IPS-11a (cell line): ENCODE measurements around the gene UQCC5.

ENCODE experiments used
- H3K4me3 ChIP-seq: one replicate; pipeline ENCODE4 v1.5.1; 2013; ENCODE audit warnings: low read depth, low read length, control low read depth

The UQCC5 gene

DNA sequence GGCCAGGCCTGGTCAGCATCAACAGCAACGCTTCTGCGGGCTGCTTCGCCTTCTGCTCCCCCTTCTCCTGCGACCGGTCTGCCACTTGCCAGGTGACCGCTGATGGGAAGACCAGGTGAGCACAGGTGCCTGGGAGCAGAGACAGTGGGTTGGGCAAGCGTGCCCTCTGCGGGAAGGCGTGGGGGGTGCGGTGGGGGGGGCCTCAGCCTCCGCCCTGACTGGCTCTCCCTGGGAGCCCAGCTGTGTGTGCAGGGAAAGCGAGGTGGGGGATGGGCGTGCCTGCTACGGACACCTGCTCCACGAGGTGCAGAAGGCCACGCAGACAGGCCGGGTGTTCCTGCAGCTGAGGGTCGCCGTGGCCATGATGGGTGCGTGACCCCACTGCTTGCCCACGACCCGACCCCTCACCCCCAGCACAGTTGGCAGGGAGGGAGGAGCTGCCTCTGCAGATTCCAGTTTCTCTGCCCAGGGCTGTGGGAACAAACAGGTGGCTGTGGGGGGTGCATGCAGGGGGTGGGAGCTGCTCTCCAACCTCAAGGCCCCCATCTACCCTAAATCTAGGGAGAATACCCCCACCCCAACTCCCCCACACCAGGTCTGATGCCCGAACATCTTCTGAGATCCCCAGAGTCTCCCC is 32.5 kb upstream of the UQCC5 start:
- H3K4me3 ChIP-seq = no peak overlapping the region

DNA sequence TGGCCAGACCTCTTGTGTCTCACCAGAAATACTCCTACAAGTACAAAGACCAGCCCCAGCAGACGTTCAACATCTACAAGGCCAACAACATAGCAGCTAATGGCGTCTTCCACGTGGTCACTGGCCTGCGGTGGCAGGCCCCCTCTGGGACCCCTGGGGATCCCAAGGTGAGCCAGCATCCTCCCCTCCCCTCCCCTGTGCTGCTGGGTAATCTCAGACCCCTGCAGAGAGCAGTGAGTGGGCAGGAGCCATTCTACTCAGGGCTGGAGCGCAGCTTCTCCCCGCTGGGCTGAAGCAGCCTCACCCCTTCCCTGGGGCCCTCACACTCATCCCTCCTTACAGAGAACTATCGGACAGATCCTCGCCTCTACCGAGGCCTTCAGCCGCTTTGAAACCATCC is 31.4 kb upstream of the UQCC5 start:
- no peak overlapping the region for H3K4me3 ChIP-seq

DNA sequence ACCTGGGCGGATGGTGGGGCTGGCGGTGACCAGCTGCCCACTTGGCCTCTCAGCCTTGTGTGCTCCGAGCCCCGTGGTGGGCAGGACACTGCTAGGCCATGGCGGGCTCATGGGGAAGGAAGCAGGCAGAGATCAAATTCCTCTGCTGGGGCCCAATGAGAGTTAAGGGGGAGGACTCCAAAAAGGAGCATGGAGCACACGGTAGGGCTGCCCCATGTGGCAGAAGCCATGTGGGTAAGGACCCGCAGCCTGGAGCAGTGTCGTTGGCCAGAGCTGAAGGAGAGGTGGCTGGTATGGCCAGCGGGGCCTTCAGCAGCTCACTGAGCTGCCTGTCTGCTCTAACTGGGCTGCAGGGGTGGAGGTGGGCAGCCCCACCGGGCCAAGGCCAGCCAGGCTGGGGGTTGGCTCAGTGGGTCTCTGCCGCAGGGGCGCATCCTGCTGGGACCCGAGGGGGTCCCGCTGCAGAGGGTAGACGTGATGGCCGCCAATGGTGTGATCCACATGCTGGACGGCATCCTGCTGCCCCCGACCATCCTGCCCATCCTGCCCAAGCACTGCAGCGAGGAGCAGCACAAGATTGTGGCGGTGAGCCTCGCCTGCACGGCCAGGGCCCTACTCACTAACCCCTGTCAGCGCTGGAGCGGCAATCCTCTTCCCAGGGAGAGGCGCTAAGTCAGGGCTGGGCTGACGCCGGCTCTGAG is 30.0 kb upstream of the UQCC5 start:
- no peak overlapping the region for H3K4me3 ChIP-seq

DNA sequence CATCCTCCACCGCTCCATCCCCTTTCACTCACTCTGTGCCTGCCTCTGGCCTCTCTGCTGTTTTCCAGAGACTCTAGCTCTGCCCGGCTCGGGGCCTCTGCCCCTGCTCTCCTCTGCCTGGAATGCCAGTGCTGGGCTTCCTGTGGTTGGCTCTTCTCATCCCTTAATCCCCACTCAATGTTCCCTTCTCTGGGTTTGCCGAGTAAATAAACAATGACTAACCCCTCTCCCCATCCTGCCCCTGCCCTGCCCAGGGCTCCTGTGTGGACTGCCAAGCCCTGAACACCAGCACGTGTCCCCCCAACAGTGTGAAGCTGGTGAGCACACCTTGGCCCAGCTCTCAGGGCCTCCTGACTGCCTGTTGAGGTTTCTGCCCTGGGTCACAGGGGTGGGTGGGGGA is 29.0 kb upstream of the UQCC5 start:
- H3K4me3 ChIP-seq = no peak overlapping the region

DNA sequence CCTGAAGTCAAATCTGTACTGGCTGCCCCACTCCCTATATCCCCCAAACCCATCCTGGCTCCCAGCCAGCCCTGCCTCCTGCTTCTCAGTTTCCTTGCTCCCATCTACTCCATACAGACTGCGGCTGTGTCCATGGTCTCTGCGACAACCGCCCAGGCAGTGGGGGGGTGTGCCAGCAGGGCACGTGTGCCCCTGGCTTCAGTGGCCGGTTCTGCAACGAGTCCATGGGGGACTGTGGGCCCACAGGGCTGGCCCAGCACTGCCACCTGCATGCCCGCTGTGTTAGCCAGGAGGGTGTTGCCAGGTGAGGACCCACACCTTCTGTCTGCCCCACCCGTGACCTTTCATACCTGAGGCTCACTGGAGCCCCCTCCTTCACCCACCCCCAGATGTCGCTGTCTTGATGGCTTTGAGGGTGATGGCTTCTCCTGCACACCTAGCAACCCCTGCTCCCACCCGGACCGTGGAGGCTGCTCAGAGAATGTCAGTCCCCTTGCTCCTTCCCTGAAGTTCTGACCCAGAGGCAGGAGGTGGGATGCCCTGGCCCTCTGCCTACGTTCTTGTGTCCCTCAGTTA is 26.6 kb upstream of the UQCC5 start:
- no peak overlapping the region for H3K4me3 ChIP-seq

DNA sequence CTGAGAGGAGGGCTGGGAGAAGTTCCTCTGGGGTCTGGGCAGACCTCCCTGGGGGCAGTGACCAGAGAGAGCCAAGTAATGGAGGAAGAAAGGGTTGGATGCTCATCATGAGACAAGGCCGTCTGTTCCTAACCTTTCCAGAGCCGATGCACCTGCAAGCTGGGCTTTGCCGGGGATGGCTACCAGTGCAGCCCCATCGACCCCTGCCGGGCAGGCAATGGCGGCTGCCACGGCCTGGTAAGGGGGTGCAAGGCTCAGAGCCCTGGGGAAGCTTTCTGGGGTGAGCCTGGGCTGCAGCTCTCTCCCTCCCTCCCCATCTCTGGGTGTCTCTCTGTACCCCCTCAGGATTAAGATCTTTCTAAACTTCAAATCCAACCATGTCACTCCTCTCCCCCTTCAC is 24.9 kb upstream of the UQCC5 start:
- no peak overlapping the region for H3K4me3 ChIP-seq

DNA sequence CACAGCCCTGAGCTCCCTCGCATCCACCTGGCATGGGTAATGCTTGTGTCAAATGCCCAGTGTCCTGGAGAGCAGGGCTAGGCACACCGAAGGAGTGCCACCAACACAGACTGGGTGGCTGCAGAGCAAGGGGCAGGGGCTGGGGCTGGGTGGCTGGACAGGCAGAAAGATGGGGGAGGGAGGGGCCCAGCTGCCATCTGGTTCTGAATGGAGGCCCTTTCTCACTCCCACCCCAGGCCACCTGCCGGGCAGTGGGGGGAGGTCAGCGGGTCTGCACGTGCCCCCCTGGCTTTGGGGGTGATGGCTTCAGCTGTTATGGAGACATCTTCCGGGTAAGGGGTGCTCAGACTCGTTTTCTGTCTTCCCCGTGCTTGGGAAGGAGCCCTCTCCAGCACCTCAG is 24.3 kb upstream of the UQCC5 start:
- H3K4me3 ChIP-seq = no peak overlapping the region

DNA sequence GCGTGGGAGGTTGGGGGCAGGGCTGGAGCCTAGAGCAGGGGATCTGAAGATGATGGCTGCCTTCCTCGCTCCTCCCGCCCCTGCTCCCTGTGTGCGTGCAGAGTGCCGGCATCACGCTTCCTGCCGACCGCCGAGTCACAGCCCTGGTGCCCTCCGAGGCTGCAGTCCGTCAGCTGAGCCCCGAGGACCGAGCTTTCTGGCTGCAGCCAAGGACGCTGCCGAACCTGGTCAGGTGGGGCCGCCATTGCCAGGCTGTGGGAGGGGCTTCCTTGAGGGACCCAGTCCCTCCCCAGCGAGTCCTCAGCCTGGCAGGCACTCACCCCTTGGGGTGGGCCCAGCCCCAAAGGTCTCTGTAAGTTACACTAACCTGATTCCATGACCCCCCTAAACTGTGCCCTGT is 23.7 kb upstream of the UQCC5 start:
- no peak overlapping the region for H3K4me3 ChIP-seq

DNA sequence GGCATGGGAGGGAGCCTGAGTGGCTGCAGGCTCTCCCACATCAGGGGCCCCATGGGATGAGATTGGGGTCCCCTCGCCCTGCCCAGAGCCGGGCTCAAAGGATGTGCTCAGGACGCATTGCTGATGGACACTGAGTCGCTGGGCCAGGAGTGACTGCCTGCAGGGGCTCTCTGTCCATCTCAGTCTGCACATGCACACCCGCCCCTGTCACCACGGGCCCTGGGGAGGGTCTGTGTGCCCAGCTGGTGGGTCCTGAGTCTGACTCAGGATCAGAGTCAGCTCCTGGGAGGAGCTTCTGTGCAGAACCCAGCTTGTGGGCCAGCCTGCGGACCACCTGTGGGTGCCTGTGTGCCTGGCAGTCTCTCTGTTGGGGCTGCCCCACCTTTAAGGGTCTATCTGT is 23.1 kb upstream of the UQCC5 start:
- H3K4me3 ChIP-seq = no peak overlapping the region

DNA sequence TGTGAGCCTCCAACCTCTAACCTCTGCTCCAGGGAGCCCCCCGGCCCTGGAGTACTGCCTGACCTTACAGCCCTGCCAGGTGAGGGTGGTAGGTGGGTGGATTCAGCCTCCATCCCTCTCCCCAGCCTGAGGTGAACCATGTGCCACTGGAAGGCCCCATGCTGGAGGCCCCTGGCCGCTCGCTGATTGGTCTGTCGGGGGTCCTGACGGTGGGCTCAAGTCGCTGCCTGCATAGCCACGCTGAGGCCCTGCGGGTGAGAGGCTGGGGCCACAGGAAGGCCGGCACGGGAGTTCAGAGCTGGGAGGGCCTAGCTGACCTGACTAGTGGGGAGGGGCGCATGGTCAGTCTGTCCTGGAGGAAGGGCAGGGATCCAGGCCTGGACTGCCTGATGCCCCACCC is 21.8 kb upstream of the UQCC5 start:
- H3K4me3 ChIP-seq = no peak overlapping the region

DNA sequence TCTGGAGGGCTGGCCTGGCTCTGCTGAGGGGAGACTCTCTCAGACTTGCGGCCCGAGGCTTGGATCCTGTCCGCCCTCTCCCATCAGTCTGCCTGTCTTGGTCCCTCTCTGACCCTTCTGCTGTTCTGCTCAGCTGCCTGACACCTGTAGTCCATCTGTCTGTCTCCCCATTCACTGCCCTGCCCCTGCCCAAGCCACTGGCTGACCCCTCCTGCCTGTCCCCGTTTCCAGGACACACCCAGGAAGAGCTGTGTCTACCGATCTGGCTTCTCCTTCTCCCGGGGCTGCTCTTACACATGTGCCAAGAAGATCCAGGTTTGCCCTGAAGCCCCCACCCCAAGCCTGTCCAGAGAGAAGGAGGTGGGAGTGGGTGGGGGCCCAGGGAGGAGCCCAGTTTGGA is 21.2 kb upstream of the UQCC5 start:
- no peak overlapping the region for H3K4me3 ChIP-seq

DNA sequence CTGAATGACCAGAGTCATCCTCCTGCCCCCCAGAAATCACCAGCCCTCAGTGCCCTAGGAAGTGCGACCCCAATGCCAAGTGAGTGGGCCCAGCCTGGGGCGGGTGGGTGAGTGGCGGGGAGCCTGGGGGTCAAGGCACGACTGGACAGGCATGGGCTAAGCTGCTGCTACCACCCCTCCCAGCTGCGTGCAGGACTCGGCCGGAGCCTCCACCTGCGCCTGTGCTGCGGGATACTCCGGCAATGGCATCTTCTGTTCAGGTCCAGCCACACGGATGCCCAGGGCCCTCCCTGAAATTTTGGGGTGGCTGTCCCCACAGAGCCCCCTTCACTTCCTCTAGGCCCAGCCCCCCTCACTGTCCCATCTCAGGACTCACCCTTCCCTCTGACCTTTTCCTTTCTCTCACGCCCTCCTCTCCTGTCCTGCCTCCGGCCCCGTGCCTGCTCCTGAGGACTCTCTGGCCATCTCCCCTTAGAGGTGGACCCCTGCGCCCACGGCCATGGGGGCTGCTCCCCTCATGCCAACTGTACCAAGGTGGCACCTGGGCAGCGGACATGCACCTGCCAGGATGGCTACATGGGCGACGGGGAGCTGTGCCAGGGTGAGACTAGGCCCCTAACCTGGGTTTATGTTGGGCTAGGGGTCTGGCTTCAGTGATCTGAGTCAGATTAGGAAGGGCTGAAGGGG is 19.8 kb upstream of the UQCC5 start:
- no peak overlapping the region for H3K4me3 ChIP-seq

DNA sequence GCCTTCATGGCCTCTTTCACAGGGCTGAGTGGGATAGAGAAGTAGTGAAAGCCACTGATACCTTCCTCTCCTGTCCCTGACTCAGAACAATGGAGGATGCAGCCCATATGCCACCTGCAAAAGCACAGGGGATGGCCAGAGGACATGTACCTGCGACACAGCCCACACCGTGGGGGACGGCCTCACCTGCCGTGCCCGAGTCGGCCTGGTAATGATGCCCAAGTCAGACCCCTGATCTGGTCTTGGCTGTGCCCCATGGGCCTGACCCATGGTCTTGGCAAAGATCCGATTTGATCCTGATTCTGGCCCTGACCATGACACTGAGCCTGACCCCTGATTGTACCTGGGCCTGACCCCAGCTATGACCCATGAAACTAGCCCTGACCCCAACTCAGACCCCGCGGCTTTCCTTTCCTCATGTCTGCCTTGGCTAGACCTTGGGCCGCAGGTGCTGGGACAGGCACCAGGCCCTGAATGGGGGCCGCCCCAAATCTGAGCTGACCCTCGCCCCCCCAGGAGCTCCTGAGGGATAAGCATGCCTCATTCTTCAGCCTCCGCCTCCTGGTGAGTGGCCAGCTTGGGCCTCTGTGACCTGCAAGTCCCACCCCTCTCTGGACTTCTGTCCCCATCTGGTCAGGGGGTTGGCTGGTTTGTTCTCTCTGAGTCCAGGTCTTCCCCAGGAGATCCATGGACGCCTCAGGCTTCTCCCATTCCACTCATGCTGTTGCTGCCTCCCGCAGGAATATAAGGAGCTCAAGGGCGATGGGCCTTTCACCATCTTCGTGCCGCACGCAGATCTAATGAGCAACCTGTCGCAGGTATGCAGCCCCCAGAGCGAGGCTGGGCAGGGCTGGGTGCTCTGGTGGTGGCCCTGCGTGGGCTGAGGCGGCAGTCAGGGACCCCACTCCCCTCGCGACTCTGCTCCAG is 18.3 kb upstream of the UQCC5 start:
- peak overlapping the region; percentile 27 for H3K4me3 ChIP-seq

DNA sequence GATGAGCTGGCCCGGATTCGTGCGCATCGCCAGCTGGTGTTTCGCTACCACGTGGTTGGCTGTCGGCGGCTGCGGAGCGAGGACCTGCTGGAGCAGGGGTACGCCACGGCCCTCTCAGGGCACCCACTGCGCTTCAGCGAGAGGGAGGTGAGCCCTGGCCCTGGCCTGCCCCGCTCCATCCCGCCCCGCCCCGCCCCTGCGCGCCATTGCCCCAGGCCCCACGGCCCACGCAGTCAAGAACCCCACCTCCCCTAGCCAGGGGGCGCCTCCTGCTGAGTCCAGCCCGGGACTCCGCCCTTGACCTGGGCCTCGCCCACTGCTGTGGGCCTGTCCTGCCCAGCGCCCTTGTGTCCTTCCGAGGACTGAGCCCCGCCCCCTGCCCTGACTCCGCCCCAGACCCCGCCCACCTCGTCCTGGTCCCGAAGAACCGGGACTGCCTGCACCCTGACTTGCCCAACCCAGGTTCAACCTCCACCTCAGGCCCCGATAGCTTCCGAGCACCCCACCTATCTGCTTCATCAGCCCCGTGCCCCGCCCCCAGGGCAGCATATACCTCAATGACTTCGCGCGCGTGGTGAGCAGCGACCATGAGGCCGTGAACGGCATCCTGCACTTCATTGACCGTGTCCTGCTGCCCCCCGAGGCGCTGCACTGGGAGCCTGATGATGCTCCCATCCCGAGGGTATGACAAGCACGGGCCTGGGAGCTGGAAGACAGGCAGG is 17.5 kb upstream of the UQCC5 start:
- H3K4me3 ChIP-seq = peak overlapping the region; percentile 27

DNA sequence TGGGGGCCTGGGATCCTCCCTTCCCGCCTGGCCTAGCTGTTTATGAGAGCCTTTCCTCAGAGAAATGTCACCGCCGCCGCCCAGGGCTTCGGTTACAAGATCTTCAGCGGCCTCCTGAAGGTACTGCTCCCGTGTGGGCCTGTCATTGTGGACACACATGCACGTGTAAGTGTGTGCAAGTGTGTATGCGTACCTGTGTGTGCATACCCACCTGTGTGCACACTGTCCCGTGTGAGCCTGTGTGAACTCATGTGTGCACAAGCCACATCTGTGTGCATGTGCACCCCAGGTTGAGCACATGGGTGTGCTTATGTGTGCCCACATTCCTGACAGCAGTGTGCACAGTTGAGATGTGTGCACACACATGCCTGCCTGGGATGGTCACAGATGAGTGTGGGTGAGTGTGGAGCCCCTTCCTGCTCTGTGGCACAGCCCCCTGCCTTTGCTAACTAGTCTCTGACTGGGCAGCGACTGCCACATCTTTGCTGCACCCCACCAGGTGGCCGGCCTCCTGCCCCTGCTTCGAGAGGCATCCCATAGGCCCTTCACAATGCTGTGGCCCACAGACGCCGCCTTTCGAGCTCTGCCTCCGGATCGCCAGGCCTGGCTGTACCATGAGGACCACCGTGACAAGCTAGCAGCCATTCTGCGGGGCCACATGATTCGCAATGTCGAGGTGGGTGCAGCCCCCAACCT is 16.8 kb upstream of the UQCC5 start:
- H3K4me3 ChIP-seq = no peak overlapping the region

DNA sequence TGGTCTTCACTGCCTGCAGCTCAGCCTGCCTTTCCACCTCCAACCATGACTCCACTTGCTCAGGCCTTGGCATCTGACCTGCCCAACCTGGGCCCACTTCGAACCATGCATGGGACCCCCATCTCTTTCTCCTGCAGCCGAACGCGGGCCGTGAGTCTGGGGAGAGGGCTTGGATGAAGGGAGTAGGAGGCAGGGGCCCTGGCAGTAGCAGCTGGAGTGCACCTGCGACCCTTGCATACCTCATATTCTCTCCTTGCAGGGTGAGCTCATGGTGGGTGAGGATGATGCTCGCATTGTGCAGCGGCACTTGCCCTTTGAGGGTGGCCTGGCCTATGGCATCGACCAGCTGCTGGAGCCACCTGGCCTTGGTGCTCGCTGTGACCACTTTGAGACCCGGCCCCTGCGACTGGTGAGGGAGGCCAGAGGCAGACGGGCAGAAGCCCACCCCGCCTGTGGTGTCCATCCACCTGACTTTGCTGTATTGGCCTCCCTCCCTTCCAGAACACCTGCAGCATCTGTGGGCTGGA is 16.2 kb upstream of the UQCC5 start:
- no peak overlapping the region for H3K4me3 ChIP-seq

DNA sequence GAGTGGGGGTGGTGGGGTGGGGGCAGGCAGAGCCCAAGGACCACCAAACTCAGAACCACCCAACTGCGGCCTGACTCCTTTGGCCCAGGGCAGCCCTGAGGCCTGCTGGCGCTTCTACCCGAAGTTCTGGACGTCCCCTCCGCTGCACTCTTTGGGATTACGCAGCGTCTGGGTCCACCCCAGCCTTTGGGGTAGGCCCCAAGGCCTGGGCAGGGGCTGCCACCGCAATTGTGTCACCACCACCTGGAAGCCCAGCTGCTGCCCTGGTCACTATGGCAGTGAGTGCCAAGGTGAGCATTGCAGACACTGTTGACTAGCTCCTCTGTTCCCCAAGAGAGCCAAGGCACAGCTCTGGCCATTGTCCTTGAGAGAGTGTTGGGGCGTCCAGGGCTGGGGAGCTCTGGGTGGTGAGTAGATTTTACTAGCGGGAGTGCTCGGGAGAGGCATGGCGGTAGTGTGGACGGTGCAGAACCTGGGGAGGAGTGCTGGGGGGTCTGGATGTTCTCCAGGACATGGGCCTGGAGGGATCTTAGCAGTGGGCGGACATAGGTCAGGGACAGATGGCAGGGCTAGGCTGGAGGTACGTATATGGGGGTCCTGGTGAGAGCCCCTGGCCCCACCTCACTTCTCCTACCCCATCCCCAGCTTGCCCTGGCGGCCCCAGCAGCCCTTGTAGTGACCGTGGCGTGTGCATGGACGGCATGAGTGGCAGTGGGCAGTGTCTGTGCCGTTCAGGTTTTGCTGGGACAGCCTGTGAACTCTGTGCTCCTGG is 15.5 kb upstream of the UQCC5 start:
- H3K4me3 ChIP-seq = no peak overlapping the region

DNA sequence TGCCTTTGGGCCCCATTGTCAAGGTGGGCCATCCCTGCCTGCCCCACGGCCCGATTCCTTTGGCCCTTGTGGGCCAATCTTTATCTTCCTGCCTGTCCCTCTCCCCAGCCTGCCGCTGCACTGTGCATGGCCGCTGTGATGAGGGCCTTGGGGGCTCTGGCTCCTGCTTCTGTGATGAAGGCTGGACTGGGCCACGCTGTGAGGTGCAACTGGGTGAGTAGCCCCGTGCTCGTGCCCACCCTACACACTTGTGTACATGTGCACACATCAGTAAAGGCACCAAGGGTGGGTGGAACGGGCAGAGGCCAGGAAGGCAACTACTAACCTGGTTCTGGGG is 14.9 kb upstream of the UQCC5 start:
- no peak overlapping the region for H3K4me3 ChIP-seq
